A673 (cell line): Measurements from ENCODE around the gene AQP7. TPM values are rescaled to one million over a fixed set of nuclear protein-coding genes. Genes with fewer than 3 reads are reported as not detected.
"Not testable (repeated sequence)": the region's sequence is repeated elsewhere in the genome, so short reads cannot be mapped to it uniquely, and the experiment has no call there.

Source experiments
- BruUV-seq: library from RNA; stranded (reverse); fragments of 400-500 nt; replicated peaks from 2 replicates; lab custom pipeline; 2021; lab: Mats Ljungman, UMichigan
- CTCF ChIA-PET: fragments of 300-600 bp; sonication (Branson Sonifier 250); formaldehyde crosslinking; loops from one replicate; lab custom pipeline; 2022; ENCODE audit warnings: antibody characterized with exemption; lab: Charles Lee
- POLR2A ChIA-PET: fragments of 300-600 bp; sonication (Branson Sonifier 250); formaldehyde crosslinking; loops from one replicate; lab custom pipeline; 2022; ENCODE audit warnings: antibody characterized with exemption; ENCODE audit not compliant: low non-redundant PET; lab: Charles Lee
- DNase-seq: peaks from one replicate; pipeline ENCODE4 v3.0.0-alpha.2; 2015; ENCODE audit warnings: low spot score
- H3K27ac ChIP-seq: fragments of 200-600 bp; sonication (generic); 2 replicates; pipeline ENCODE4 v1.5.1; 2016; ENCODE audit warnings: mixed run types, low read depth, mild to moderate bottlenecking, mixed read lengths, antibody characterized with exemption, low read length; ENCODE audit not compliant: poor library complexity, severe bottlenecking
- H3K27me3 ChIP-seq: fragments of 200-600 bp; sonication (generic); replicated peaks from 2 replicates; pipeline ENCODE4 v1.6.1; 2017; ENCODE audit warnings: mixed run types, low read depth, mild to moderate bottlenecking, mixed read lengths, antibody characterized with exemption, low read length; ENCODE audit not compliant: insufficient read depth, poor library complexity
- H3K36me3 ChIP-seq: fragments of 200-600 bp; sonication (generic); 2 replicates; pipeline ENCODE4 v1.6.1; 2016; ENCODE audit warnings: mixed run types, mild to moderate bottlenecking, mixed read lengths, antibody characterized with exemption, low read length; ENCODE audit not compliant: insufficient read depth, poor library complexity, severe bottlenecking
- H3K4me1 ChIP-seq: fragments of 200-600 bp; sonication (generic); 2 replicates; pipeline ENCODE4 v1.6.1; 2017; ENCODE audit warnings: mixed run types, mild to moderate bottlenecking, mixed read lengths, antibody characterized with exemption, low read length; ENCODE audit not compliant: insufficient read depth, poor library complexity, severe bottlenecking
- H3K4me3 ChIP-seq: fragments of 200-600 bp; sonication (generic); 2 replicates; pipeline ENCODE4 v1.5.1; 2016; ENCODE audit warnings: low read depth, mixed run types, mild to moderate bottlenecking, mixed read lengths, low read length; ENCODE audit not compliant: poor library complexity, severe bottlenecking
- H3K9me3 ChIP-seq: fragments of 200-600 bp; sonication (generic); 2 replicates; pipeline ENCODE4 v1.6.1; 2016; ENCODE audit warnings: mixed run types, low read depth, mild to moderate bottlenecking, mixed read lengths, antibody characterized with exemption, low read length; ENCODE audit not compliant: poor library complexity, severe bottlenecking
- EZH2 ChIP-seq: fragments of 200-600 bp; sonication (generic); IDR thresholded peaks from 2 replicates; pipeline ENCODE4 v1.6.1; 2017; ENCODE audit warnings: borderline replicate concordance, low read depth, mild to moderate bottlenecking, mixed read lengths, antibody characterized with exemption, low read length; ENCODE audit not compliant: poor library complexity, severe bottlenecking
- intact Hi-C: fragments of 100-400 bp; cut with micrococcal nuclease; formaldehyde crosslinking; loops from one replicate; pipeline ENCODE4 v1.10.0; 2022; ENCODE audit not compliant: unreplicated experiment
- total RNA-seq: library from RNA; stranded (reverse); gene quantifications from 2 replicates; pipeline ENCODE4 v1.2.3, GENCODE V29; 2021
- TF ChIP-seq, protein P1 (sequence below): fragments of 300-800, 200-600 bp; sonication (generic); conservative IDR thresholded peaks from 2 replicates; pipeline ENCODE4 v1.5.1; 2017; ENCODE audit warnings: low read depth, mild to moderate bottlenecking, antibody characterized with exemption, low read length, moderate library complexity, mixed read lengths

Gene AQP7
- total RNA-seq, 1 experiment from 2014 or later: not detected

DNA sequence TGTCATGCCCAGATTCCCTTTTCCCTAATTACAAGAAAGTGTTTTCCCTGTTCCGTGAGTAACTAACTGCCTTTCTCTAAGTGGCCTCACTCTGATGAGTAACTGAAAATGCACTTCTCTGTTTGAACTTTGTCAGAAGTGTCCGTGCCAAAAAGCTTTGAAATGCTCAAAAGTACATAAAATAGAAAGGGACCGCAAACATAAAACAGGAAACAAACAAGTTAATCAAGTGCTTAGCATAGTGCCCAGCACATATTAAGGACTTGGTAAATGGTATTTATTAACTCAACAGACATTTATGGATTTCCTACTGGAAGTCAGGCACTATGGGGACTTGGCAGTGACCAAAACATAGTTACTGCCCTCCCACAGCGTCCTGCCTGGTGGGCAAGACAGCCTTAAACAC is 22.8 kb upstream of the AQP7 start:
- ChIA-PET CTCF (no interaction called here), POLR2A (no interaction called here)
- BruUV-seq: no TSS peak
- Histone ChIP-seq H3K4me3 (no peak overlapping the region), H3K4me1 (no peaks in the 10 kb centered on the region), H3K27me3 (peaks cover under 1% of the 10 kb centered on the region), H3K27ac (no peak overlapping the region), H3K36me3 (no peaks in the 10 kb centered on the region), H3K9me3 (no peaks in the 10 kb centered on the region)
- TF ChIP-seq, protein P1, sequence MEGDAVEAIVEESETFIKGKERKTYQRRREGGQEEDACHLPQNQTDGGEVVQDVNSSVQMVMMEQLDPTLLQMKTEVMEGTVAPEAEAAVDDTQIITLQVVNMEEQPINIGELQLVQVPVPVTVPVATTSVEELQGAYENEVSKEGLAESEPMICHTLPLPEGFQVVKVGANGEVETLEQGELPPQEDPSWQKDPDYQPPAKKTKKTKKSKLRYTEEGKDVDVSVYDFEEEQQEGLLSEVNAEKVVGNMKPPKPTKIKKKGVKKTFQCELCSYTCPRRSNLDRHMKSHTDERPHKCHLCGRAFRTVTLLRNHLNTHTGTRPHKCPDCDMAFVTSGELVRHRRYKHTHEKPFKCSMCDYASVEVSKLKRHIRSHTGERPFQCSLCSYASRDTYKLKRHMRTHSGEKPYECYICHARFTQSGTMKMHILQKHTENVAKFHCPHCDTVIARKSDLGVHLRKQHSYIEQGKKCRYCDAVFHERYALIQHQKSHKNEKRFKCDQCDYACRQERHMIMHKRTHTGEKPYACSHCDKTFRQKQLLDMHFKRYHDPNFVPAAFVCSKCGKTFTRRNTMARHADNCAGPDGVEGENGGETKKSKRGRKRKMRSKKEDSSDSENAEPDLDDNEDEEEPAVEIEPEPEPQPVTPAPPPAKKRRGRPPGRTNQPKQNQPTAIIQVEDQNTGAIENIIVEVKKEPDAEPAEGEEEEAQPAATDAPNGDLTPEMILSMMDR: no peak
- no peak for TF ChIP-seq EZH2
- intact Hi-C loops: no loop called here
- no peak for DNase-seq

DNA sequence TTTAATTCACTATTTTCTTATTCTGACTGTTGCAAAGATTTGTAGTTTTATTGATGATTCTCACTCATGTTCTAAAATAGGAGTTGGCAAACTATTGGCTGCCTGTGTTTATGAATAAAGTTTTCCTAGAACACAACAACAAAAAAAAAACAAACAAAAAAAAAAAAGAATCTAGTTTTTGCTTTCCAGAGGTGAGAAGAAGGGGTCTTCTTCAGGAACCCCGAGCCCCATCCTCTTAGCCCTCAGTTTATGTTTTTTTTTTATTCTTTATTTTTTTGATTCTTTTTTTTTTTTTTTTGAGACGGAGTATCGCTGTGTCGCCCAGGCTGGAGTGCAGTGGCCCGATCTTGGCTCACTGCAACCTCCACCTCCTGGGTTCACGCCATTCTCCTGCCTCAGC is 22.1 kb upstream of the AQP7 start:
- BruUV-seq, H3K27me3 ChIP-seq, DNase-seq, H3K4me1 ChIP-seq, CTCF ChIA-PET, H3K4me3 ChIP-seq, H3K36me3 ChIP-seq, H3K27ac ChIP-seq, intact Hi-C loops, H3K9me3 ChIP-seq, POLR2A ChIA-PET: not testable (repeated sequence)

DNA sequence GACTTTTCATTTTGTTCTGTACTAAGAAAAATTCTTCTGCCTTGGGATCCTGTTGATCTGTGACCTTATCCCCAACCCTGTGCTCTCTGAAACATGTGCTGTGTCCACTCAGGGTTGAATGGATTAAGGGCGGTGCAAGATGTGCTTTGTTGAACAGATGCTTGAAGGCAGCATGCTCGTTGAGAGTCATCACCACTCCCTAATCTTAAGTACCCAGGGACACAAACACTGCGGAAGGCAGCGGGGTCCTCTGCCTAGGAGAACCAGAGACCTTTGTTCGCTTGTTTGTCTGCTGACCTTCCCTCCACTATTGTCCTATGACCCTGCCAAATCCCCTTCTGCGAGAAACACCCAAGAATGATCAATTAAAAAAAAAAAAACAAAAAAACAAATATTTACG is 21.7 kb upstream of the AQP7 start:
- intact Hi-C loops, CTCF ChIA-PET, DNase-seq: not testable (repeated sequence)

DNA sequence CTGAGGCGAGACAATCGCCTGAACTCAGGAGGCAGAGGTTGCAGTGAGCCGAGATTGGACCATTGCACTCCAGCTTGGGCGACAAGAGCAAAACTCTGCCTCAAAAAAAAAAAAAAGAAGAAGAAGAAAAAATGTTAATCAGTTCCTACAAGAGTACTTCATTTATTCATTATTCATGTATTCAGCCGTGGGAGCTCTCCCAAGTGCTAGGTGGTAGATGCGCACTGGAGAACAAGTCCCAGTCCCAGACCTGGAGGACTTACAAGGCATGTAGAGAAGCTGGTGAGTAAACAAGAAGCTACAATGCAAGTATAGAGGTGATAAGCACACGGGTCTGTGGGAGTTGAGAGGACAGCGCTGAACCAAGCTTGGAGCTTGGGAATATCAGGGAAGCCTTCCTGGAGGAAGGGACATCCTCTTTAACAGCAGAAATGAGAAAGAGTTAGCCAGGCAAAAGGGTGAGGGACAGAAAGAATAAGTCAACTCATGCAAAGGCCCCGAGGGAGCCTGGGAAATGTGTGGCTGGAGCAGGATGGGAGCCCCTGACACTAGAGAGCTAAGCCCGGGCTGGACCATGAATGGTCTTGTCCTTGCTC is 17.4 kb upstream of the AQP7 start:
- DNase-seq: no peak
- H3K36me3 ChIP-seq: no peaks in the 10 kb centered on the region
- no peak overlapping the region for H3K27ac ChIP-seq
- H3K27me3 ChIP-seq: peaks cover 5% of the 10 kb centered on the region
- POLR2A ChIA-PET: no interaction called here
- intact Hi-C loops: no loop called here
- TF ChIP-seq, protein P1: no peak
- no peak for TF ChIP-seq EZH2
- H3K4me1 ChIP-seq: no peaks in the 10 kb centered on the region
- no peaks in the 10 kb centered on the region for H3K9me3 ChIP-seq
- no peak overlapping the region for H3K4me3 ChIP-seq
- CTCF ChIA-PET: no interaction called here
- BruUV-seq: no TSS peak

More for the DNA sequence above, 21.7 kb upstream of the AQP7 start:
- H3K4me1 ChIP-seq, H3K27me3 ChIP-seq, POLR2A ChIA-PET, BruUV-seq, H3K9me3 ChIP-seq, H3K27ac ChIP-seq, H3K36me3 ChIP-seq, H3K4me3 ChIP-seq: not testable (repeated sequence)
